ENCODE data around the gene L3MBTL3.
"Not testable (repeated sequence)": the region's sequence is repeated elsewhere in the genome, so short reads cannot be mapped to it uniquely, and the experiment has no call there.

The L3MBTL3 gene

DNA sequence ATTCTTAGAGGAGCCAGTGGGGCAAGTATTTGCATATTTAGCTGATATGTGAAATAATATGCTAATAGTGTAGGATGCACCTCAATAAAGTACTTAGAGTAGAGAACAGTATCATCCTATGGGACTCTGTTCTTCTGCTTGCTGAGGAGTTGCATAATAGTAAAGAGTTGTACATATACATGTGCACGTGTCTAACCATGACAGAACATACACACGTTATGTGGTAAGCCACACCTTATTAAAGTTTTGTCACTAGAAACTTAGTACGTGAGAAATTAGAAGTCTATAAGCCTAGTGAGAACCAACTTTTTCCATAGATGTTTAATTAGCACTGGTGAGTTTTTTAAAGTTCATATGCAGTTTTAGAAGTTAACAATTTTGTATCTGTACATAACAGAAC, 80.7 kb downstream of the L3MBTL3 start:
- no peak overlapping the region for H3K4me3 ChIP-seq (ENCODE audit: low read depth, low read length)
- TF ChIP-seq, protein P1, sequence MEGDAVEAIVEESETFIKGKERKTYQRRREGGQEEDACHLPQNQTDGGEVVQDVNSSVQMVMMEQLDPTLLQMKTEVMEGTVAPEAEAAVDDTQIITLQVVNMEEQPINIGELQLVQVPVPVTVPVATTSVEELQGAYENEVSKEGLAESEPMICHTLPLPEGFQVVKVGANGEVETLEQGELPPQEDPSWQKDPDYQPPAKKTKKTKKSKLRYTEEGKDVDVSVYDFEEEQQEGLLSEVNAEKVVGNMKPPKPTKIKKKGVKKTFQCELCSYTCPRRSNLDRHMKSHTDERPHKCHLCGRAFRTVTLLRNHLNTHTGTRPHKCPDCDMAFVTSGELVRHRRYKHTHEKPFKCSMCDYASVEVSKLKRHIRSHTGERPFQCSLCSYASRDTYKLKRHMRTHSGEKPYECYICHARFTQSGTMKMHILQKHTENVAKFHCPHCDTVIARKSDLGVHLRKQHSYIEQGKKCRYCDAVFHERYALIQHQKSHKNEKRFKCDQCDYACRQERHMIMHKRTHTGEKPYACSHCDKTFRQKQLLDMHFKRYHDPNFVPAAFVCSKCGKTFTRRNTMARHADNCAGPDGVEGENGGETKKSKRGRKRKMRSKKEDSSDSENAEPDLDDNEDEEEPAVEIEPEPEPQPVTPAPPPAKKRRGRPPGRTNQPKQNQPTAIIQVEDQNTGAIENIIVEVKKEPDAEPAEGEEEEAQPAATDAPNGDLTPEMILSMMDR (IDR thresholded peaks at IDR 0.05; ENCODE audit: borderline replicate concordance, insufficient read depth, low read depth, low read length), result no peak

DNA sequence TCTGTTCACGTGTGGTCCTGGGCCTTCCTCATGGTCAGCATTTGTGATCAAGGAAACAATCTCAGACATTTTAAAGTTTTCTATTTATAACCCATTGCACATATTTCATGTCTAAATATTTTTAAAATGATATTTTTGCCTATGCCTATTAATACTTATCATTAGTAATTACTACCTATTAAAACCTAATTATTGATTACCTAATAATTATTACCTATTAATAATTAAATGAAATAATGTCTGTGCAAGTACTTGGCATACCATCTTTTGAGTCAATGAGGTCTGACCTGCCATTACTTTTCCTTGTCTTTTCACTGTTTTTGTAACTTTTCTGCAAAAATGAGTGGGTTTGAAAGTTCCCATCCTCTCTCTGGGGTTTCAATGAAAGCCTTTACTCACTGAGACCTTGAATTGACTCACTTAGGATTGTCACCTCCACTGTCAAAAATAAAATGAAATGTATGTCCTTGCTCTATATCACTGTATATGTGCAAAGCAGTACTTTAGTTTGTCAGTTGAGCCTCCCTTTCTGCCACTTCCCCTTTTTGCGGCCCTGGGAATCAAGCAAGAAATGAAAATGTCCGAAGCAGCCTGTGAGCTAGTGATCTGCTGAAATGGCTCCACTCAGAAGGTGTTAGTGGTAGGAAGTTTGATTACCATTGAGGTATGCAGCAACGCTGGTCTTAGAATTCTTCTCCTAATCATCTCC, 87.8 kb downstream of the L3MBTL3 start:
- TF ChIP-seq, protein P1 (IDR thresholded peaks at IDR 0.05; ENCODE audit: borderline replicate concordance, insufficient read depth, low read depth, low read length), result no peak

DNA sequence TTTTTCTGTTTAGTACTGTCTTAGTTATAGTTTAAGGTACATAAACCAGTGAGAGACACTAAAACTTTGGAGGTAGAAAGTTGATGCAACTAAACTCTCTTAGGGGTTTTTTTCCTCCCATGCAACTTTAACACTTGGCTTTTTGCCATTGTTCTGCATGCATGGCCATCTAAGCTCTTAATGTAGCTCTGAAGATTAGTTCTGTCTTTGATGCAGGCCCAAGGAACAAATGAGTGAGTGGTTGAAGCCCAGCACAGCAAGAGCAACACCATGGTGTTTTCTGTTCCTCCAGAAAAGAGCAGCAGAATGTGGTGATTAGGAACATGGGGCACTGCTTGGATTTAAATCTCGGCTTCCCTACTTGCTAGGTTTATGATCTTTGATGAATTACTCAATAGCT, 89.3 kb downstream of the L3MBTL3 start:
- no peak overlapping the region for H3K4me3 ChIP-seq (ENCODE audit: low read depth, low read length)
- TF ChIP-seq, protein P1 (IDR thresholded peaks at IDR 0.05; ENCODE audit: borderline replicate concordance, insufficient read depth, low read depth, low read length), result no peak

More for the DNA sequence above, 87.8 kb downstream of the L3MBTL3 start:
- no peak overlapping the region for H3K4me3 ChIP-seq (ENCODE audit: low read depth, low read length)

DNA sequence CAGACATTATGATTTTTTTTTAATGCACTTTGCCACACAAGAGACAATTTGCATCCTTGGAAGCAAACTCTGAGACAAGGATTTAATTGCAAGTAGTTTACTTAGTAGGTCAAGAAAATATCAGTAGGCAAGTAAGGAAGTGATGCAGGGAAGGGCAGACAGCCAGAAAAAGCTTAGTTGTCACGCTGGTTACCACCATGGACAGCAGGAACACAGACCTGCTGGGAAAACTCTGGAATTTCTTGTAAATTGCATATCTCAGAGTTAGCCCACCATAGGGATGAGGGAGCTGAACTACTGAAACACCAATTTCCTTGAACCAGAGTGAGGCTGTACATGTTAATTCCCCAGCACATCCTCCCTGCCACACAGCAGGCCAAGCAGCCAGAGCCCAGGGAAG, 92.7 kb downstream of the L3MBTL3 start:
- TF ChIP-seq, protein P1 (IDR thresholded peaks at IDR 0.05; ENCODE audit: borderline replicate concordance, insufficient read depth, low read depth, low read length), result no peak
- H3K4me3 ChIP-seq (ENCODE audit: low read depth, low read length), result no peak overlapping the region

DNA sequence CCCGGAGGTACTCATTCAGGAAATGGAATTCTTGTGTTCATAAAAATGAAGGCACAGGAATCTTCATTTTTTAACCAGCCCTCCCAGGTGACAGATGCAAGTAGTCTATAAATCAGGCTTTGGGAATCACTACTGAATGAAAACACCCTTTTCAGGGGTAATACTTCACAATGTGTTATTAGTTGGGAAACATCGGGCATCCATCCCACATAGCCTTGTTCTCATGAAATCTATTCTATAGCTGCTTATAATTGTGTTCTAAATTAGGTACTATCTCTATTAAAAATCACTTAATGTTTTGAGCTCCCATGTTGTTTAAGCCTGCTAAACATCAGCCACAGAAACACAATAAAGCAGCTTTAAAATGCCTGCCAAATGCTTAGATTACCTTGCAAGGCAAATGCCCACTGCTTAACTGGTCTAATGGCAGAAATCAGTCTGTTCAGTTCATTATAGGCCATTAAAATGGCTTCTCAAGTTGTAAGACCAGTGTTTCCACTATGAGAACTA, 94.9 kb downstream of the L3MBTL3 start:
- TF ChIP-seq, protein P1 (IDR thresholded peaks at IDR 0.05; ENCODE audit: borderline replicate concordance, insufficient read depth, low read depth, low read length), result no peak
- no peak overlapping the region for H3K4me3 ChIP-seq (ENCODE audit: low read depth, low read length)

DNA sequence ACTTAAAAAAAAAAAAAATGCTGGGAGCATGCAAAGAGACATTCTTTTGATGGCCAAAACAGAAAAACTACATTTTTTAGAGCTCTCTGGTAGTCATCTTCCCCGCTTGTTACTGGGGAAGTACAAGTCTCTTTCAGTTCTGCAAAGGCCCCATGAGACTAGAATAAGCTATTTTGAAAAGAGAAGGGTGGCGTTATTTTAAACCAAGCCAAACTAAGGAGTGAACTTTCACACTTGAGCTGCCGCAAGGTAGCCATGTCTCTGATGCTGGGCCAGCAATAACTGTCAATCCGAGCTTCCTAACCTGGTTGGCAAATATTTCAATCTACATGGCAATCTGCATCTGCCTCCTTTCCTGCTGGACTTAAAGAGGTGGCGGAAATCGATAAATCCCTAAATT, 96.7 kb downstream of the L3MBTL3 start:
- TF ChIP-seq, protein P1 (IDR thresholded peaks at IDR 0.05; ENCODE audit: borderline replicate concordance, insufficient read depth, low read depth, low read length), result no peak
- H3K4me3 ChIP-seq (ENCODE audit: low read depth, low read length), result no peak overlapping the region

DNA sequence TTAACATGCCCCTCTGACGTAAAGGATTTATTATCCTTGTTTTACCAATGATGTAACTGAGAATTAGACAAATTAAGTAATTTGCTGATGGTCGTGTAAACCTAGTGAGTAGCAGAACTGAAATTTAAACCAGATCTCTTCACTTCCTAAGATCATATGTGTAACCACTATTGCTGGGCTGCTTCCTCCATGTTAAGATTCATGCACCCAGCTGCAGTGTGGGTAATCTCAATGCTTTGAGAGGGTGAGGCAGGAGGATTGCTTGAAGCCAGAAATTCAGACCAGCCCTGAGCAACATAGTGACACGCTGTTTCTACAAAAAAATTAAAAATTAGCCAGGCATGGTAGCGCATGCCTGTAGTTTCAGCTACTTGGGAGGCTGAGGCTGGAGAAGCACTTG, 97.9 kb downstream of the L3MBTL3 start:
- TF ChIP-seq, protein P1 (IDR thresholded peaks at IDR 0.05; ENCODE audit: borderline replicate concordance, insufficient read depth, low read depth, low read length), result no peak
- no peak overlapping the region for H3K4me3 ChIP-seq (ENCODE audit: low read depth, low read length)

DNA sequence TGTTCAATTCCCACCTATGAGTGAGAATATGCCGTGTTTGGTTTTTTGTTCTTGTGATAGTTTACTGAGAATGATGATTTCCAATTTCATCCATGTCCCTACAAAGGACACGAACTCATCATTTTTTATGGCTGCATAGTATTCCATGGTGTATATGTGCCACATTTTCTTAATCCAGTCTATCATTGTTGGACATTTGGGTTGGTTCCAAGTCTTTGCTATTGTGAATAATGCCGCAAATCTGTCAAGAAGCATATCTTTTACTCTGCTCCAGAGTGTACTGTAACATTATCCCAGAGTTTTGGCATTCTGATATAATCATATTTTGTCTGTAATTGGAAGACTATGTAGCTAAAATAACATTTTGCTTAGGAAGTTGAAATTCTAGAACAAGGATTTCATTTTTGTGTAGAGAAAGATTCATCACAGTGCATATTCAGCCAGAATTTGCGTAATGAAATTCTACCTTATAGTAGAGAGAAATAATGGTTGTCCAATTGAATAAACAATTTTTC, 98.9 kb downstream of the L3MBTL3 start:
- not testable (repeated sequence) for H3K4me3 ChIP-seq (ENCODE audit: low read depth, low read length)
